Measurements from ENCODE around the gene MGMT. TPM values are rescaled to one million over a fixed set of nuclear protein-coding genes. Genes with fewer than 3 reads are reported as not detected.
A peak's percentile ranks its signal among the peaks of the same experiment; 100 is the strongest.

The MGMT gene
- total RNA-seq, 2 donors from 2014 or later: 28.6 to 33.7 TPM

DNA sequence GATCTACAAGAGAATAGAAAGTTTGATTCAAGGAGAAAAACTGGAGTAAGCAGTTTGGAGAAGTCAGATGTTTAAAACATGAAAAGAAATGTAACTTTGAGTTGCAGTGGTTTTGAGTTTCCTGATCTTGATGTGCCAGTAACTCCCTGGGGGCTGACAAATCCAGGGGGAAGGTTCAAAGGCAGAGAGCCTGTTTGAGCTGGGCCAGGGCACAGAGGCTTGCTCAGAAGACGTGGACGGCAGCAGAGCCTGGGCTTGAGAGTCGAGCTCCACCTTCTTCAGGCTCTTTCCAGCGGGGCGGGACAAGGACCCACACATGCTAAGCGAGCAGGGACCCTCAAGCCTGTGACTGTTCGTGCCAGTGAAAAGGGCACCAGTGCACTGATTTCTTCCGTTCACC, 176.2 kb downstream of the MGMT start:
- H3K36me3 Mint-ChIP-seq (ENCODE audit: low read depth): peaks cover 6% of the 10 kb centered on the region
- H3K27ac Mint-ChIP-seq: no peak overlapping the region
- Histone ChIP-seq H3K27me3 (ENCODE audit: control insufficient read depth, insufficient read depth, low read length, poor library complexity, severe bottlenecking) (no peaks in the 10 kb centered on the region), H3K36me3 (ENCODE audit: control insufficient read depth, insufficient read depth, low read length) (no peaks in the 10 kb centered on the region), H3K4me1 (ENCODE audit: control insufficient read depth, insufficient read depth, low read length) (peaks cover 6% of the 10 kb centered on the region), H3K9ac (ENCODE audit: extremely low read depth, low read length, poor library complexity, severe bottlenecking) (no peak overlapping the region), H3K9me3 (ENCODE audit: control insufficient read depth, low read length) (no peaks in the 10 kb centered on the region), H3K4me3 (ENCODE audit: low read length) (no peak overlapping the region), H3K27ac (ENCODE audit: low read depth, low read length) (no peak overlapping the region)
- no peak overlapping the region for H3K4me3 Mint-ChIP-seq
- 92 to 100% methylated on average over 3 to 8 of the region's 8 CpGs for WGBS, 2 experiments (ENCODE audit: insufficient coverage in 1 of 2, insufficient read length in 1 of 2)
- DNase-seq: no peak
- no peaks in the 10 kb centered on the region for H3K9me3 Mint-ChIP-seq
- TF ChIP-seq, protein P1, sequence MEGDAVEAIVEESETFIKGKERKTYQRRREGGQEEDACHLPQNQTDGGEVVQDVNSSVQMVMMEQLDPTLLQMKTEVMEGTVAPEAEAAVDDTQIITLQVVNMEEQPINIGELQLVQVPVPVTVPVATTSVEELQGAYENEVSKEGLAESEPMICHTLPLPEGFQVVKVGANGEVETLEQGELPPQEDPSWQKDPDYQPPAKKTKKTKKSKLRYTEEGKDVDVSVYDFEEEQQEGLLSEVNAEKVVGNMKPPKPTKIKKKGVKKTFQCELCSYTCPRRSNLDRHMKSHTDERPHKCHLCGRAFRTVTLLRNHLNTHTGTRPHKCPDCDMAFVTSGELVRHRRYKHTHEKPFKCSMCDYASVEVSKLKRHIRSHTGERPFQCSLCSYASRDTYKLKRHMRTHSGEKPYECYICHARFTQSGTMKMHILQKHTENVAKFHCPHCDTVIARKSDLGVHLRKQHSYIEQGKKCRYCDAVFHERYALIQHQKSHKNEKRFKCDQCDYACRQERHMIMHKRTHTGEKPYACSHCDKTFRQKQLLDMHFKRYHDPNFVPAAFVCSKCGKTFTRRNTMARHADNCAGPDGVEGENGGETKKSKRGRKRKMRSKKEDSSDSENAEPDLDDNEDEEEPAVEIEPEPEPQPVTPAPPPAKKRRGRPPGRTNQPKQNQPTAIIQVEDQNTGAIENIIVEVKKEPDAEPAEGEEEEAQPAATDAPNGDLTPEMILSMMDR (conservative IDR thresholded peaks at IDR 0.05): no peak
- peaks cover 32% of the 10 kb centered on the region for H3K4me1 Mint-ChIP-seq
- H3K27me3 Mint-ChIP-seq (ENCODE audit: insufficient read depth): no peaks in the 10 kb centered on the region

DNA sequence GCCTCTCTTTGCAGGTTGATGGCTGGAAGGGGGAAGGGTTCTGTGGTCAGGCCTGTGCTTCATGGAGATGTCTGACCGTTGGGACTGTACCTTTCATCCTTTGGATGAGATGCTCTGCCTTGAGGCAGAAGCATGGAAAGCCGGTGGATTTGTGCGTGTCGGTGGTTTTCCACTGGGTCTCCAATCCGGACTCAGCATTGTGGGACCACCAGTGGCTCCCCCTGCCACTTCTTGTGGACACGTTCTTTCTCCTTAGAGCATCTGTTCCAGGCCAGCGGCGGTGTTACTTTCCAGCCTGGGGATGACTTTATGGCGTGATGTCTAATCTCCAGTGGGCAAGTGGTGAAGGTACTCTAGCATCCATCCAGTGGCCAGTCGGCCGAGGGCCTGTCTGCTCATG, 178.4 kb downstream of the MGMT start:
- no peak overlapping the region for H3K27ac ChIP-seq (ENCODE audit: low read depth, low read length)
- no peaks in the 10 kb centered on the region for H3K9me3 ChIP-seq (ENCODE audit: control insufficient read depth, low read length)
- Mint-ChIP-seq H3K27me3 (ENCODE audit: insufficient read depth) (no peaks in the 10 kb centered on the region), H3K4me1 (peaks cover 31% of the 10 kb centered on the region), H3K27ac (no peak overlapping the region), H3K9me3 (no peaks in the 10 kb centered on the region), H3K4me3 (no peak overlapping the region), H3K36me3 (ENCODE audit: low read depth) (peaks cover 10% of the 10 kb centered on the region)
- TF ChIP-seq, protein P1 (conservative IDR thresholded peaks at IDR 0.05): no peak
- DNase-seq: no peak
- peaks cover 6% of the 10 kb centered on the region for H3K4me1 ChIP-seq (ENCODE audit: control insufficient read depth, insufficient read depth, low read length)
- no peaks in the 10 kb centered on the region for H3K36me3 ChIP-seq (ENCODE audit: control insufficient read depth, insufficient read depth, low read length)
- no peak overlapping the region for H3K9ac ChIP-seq (ENCODE audit: extremely low read depth, low read length, poor library complexity, severe bottlenecking)
- no peaks in the 10 kb centered on the region for H3K27me3 ChIP-seq (ENCODE audit: control insufficient read depth, insufficient read depth, low read length, poor library complexity, severe bottlenecking)
- H3K4me3 ChIP-seq (ENCODE audit: low read length): no peak overlapping the region
- WGBS, 2 experiments (ENCODE audit: insufficient coverage in 1 of 2, insufficient read length in 1 of 2): 95% methylated on average over 11 of the region's 11 CpGs

DNA sequence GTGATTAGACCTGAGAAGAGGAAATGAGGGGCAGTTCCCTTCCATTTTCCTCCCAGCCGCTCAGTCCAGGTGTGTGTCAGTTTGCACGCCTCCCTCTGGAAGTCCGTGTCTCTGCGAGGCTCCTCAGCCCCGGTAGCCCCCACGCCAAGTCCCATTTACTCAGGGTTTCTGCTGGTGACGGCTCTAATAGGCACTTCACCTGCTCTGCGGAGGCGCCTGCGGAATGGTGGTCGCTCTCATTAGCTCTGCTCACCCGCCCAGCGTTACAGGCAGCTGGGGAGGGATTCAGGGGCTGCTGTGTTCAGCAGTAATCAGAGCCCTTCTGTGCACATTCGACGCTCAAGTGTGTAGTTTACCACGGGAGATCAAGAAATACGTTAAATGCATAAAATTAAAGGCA, 179.9 kb downstream of the MGMT start:
- Histone ChIP-seq H3K27me3 (ENCODE audit: control insufficient read depth, insufficient read depth, low read length, poor library complexity, severe bottlenecking) (no peaks in the 10 kb centered on the region), H3K36me3 (ENCODE audit: control insufficient read depth, insufficient read depth, low read length) (no peaks in the 10 kb centered on the region), H3K27ac (ENCODE audit: low read depth, low read length) (no peak overlapping the region), H3K4me3 (ENCODE audit: low read length) (no peak overlapping the region), H3K9ac (ENCODE audit: extremely low read depth, low read length, poor library complexity, severe bottlenecking) (no peak overlapping the region), H3K4me1 (ENCODE audit: control insufficient read depth, insufficient read depth, low read length) (peaks cover 6% of the 10 kb centered on the region), H3K9me3 (ENCODE audit: control insufficient read depth, low read length) (no peaks in the 10 kb centered on the region)
- no peak overlapping the region for H3K4me3 Mint-ChIP-seq
- no peak overlapping the region for H3K27ac Mint-ChIP-seq
- 92 to 95% methylated on average over 17 of the region's 17 CpGs for WGBS, 2 experiments (ENCODE audit: insufficient coverage in 1 of 2, insufficient read length in 1 of 2)
- TF ChIP-seq, protein P1 (conservative IDR thresholded peaks at IDR 0.05): no peak
- DNase-seq: peak; percentile 50
- H3K27me3 Mint-ChIP-seq (ENCODE audit: insufficient read depth): no peaks in the 10 kb centered on the region
- no peaks in the 10 kb centered on the region for H3K9me3 Mint-ChIP-seq
- peaks cover 26% of the 10 kb centered on the region for H3K4me1 Mint-ChIP-seq
- H3K36me3 Mint-ChIP-seq (ENCODE audit: low read depth): peaks cover 11% of the 10 kb centered on the region

Data from endodermal cell (in vitro differentiated cells).